HepG2 (cell line): ENCODE measurements around the gene RBSN.

Source experiments
- ZNF224 ChIP-seq: sonication (generic); formaldehyde crosslinking; IDR thresholded peaks from 2 replicates; pipeline ENCODE4 v1.5.0; 2020; ENCODE audit warnings: mild to moderate bottlenecking, missing genetic modification reagents
- ZNF558 ChIP-seq: sonication (generic); formaldehyde crosslinking; IDR thresholded peaks from 2 replicates; pipeline ENCODE4 v1.9.0; 2022; ENCODE audit warnings: mild to moderate bottlenecking, missing genetic modification reagents, borderline replicate concordance
- TF ChIP-seq, protein P1 (sequence below), 2 experiments: IDR thresholded peaks; 2 replicates each; pipeline ENCODE4 v1.6.1; 2011 to 2012; ENCODE audit warnings: low read length in 2 of 2, borderline replicate concordance in 1 of 2, low read depth in 1 of 2, mild to moderate bottlenecking in 1 of 2, moderate library complexity in 1 of 2

DNA sequence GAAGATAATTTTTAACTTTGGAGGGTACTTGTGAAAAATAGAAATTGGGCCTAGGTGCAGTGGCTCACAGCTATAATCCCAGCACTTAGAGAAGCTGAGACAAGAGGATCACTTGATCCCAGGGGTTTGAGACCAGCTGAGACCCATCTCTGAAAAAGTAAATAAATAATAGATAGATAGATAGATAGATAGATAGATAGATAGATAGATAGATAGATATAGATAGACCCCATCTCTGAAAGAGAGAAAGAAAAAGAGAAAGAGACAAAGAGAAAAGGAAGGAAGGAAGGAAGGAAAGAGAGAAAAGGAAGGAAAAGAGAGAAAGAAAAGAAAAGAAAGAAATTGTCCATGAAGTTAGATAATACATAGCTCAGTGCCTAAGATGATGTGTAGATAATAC is 69.3 kb downstream of the RBSN start:
- TF ChIP-seq ZNF224 (CRISPR knock-in tag) (no peak), ZNF558 (no peak)
- TF ChIP-seq, protein P1, sequence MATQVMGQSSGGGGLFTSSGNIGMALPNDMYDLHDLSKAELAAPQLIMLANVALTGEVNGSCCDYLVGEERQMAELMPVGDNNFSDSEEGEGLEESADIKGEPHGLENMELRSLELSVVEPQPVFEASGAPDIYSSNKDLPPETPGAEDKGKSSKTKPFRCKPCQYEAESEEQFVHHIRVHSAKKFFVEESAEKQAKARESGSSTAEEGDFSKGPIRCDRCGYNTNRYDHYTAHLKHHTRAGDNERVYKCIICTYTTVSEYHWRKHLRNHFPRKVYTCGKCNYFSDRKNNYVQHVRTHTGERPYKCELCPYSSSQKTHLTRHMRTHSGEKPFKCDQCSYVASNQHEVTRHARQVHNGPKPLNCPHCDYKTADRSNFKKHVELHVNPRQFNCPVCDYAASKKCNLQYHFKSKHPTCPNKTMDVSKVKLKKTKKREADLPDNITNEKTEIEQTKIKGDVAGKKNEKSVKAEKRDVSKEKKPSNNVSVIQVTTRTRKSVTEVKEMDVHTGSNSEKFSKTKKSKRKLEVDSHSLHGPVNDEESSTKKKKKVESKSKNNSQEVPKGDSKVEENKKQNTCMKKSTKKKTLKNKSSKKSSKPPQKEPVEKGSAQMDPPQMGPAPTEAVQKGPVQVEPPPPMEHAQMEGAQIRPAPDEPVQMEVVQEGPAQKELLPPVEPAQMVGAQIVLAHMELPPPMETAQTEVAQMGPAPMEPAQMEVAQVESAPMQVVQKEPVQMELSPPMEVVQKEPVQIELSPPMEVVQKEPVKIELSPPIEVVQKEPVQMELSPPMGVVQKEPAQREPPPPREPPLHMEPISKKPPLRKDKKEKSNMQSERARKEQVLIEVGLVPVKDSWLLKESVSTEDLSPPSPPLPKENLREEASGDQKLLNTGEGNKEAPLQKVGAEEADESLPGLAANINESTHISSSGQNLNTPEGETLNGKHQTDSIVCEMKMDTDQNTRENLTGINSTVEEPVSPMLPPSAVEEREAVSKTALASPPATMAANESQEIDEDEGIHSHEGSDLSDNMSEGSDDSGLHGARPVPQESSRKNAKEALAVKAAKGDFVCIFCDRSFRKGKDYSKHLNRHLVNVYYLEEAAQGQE (IDR thresholded peaks at IDR 0.05; ENCODE audit: borderline replicate concordance in 1 of 2, low read depth in 1 of 2, low read length in 2 of 2) = no peak
